GM21717 (cell line): ENCODE results near the gene NOXO1.

ENCODE experiments used
- ATAC-seq: cut with Tn5 transposase; IDR thresholded peaks from one replicate; pipeline ENCODE4 v1.9.1; 2021; ENCODE audit warnings: mild to moderate bottlenecking, moderate library complexity; ENCODE audit not compliant: unreplicated experiment

Gene NOXO1

DNA sequence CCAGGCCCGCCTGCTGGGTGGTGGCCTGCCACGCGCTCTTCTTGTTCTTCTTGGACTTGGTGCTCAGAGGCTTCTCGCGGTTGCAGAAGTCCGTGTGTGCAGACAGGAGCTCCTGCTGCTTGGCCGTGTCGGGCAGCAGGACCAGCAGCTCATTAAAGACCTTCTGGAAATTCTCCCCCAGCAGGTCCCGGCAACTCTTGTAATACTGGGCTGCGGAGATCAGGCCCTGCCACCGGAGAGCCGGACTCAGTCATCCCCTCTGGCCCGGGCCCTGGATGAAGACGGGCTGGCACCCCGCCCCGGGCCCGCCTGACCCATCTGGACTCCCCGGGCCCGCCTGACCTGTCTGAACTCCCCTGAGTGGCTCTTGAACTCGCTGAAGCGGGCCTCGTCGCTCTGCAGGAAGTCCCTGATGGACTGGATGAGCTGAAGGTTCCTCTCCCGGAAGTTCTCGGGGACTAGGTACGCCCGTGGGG lies 17.1 kb upstream of the NOXO1 start:
- no peak for ATAC-seq

GRCh38 chr16:1997494-1998359 lies 16.5 kb upstream of the NOXO1 start:
- no peak for ATAC-seq

GRCh38 chr16:1993731-1994131 lies 12.5 kb upstream of the NOXO1 start:
- no peak for ATAC-seq

GRCh38 chr16:1992704-1993317 lies 11.5 kb upstream of the NOXO1 start:
- ATAC-seq: peak; percentile 0

DNA sequence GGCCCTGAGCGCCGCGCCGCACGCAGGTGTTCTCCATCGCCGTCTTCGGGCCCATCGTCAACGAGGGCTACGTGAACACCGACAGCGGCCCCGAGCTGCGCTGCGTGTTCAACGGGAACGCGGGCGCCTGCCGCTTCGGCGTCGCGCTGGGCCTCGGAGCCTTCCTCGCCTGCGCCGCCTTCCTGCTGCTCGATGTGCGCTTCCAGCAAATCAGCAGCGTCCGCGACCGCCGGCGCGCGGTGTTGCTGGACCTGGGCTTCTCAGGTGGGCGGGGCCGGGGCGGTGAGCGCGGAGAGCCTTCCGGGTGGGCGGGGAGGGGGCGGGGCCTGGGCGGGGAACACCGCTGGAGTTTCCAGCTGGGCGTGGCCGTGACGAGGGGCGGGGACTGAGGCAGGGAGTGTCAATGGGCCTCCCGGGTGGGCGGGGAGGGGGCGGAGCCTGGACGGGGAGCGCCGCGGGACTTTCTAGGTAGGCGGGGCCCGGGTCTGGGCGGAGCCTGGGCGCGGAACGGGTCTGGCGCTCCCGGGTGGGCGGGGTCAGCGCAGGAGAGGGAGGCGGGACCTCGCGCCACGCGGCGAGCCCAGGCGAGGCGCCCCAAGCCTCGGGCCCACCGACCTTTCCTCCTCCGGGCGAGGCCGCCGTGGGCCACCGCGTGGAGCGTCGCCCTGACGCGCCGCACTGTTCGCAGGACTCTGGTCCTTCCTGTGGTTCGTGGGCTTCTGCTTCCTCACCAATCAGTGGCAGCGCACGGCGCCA lies 10.9 kb upstream of the NOXO1 start:
- ATAC-seq: peak; percentile 40

GRCh38 chr16:1991588-1991947 lies 10.3 kb upstream of the NOXO1 start:
- ATAC-seq: no peak

DNA sequence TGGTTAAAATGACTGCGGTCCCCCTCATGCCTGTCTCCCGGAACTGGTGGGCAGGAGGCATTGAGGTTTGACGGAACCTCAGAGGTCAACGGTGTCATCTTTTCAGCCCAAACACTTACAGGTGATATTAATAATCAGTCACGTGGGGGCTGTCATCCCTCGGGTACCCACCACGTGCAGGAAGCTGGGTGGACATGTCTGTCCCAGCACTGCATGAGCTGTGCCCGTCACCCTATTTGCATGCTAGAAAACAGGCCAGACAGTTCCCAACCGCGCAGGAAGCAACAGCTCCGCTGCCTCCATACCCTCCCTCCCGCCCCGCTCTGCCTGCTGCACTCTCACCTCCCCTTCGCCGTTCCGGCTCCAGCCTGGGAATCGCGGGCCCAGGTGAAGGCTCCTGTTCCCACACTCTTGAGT lies 9.9 kb upstream of the NOXO1 start:
- no peak for ATAC-seq

DNA sequence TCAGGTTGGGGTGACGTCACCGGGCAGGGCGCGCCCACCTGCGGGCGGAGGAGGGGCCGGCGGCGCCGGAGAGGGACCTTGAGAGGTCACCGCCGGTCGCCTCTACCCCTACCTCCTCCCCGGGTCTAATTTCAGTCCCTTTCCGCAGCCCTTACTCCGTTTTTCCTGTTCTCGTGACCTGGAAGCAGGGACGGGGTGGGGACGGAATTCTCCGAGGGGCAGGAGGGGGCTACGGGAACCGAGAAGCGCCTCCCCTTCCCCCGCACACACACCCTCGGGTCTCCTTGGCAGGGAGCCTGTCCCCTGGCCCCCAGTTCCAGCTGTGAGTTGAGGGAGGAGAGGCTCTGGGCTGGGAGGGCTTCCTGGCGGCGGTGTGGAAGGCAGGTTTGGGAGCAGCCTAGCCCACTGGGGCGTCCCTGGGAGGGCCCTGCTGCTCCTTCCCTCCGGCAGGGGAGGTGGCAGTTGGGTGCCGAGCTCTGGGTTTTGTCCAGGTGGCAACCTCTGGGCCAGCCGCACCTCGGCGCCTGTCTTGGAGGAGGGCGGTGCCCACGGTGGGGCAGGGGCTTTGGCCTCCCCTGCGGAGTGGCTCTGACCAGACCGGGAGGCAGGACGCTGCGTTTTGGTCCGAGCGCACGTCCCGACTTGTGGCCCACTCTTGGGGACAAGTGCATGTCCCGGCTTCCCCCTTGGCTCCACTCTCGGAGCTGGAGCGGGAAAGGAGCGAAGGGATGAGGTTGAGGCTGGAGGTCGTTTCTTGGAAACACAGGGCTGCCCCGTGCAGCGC lies 9.3 kb upstream of the NOXO1 start:
- no peak for ATAC-seq

DNA sequence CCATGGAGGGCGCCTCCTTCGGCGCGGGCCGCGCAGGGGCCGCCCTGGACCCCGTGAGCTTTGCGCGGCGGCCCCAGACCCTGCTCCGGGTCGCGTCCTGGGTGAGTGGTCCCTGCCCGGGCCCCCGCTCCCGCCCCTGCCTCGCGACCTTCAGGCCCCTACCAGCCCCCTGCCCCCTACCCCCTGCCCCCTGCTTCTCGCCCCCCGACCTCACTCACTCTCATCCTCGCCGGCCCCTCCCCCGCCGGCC lies 8.8 kb upstream of the NOXO1 start:
- no peak for ATAC-seq

DNA sequence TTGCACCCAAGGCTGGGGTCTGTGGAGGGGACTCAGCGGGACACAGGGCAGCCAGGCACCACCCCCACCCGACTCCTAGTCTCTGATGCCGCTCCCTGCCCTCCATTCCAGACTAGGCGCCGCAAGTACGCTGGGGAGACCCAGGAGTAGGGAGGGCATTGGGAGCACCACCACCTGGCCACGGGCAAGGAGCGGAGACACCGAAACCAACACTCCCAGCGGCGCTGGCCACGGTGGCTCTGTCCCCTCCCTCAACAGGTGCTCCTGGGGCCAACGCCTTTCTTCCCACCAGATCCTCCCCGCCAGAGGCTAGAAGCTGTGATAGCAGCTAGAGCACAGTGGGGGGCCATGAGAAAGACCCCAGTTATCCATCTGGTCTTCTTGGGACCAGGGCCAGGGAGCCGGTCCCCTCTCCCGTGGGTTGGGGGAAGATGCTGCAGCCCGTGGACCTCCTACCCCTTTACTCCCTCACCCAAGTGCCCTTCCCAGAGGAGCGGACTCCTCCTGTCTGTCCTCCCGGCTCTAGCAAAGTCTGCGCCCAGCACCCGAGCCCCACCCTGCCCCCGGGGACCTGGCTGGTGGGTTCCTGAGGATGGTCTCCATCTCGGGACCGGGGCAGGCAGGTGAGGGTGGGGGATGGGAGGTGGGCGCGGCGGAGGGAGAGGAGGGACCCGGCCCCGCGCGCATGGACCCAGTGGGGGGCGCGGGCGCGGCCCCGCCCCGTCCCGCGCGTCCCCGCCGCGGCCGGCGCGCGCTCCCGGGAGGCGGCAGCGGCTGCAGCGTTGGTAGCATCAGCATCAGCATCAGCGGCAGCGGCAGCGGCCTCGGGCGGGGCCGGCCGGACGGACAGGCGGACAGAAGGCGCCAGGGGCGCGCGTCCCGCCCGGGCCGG lies 8.2 kb upstream of the NOXO1 start, which contains the start of gene SYNGR3:
Gene SYNGR3 (plus strand): TSS at position 762 of the 892 bp plus-strand sequence. CDS start 133 bp downstream, outside the sequence.
- ATAC-seq: no peak

DNA sequence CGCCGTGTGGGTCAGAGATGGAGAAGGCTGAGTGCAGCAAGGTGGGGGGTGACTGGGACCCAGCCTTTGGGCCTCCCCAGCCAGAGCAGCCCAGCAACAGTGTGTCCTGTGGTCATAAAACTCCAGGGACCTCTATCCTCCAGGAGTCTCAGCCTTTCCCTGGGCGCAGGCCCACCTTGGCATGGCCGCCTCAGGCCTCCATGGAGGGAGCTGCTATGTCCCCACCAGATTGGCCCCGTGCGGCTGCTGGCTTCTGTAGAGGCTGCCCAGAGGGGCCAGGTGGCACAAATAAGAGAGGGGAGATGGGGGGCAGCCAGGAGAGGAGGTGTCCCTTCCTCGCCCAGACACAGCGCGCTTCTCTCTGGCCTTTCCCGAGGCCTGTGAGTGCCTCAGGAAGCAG lies 5.9 kb upstream of the NOXO1 start:
- no peak for ATAC-seq

GRCh38 chr16:1985466-1986150 lies 4.3 kb upstream of the NOXO1 start:
- no peak for ATAC-seq

GRCh38 chr16:1984347-1985225 lies 3.3 kb upstream of the NOXO1 start:
- peak; percentile 6 for ATAC-seq

GRCh38 chr16:1983544-1984346 lies 2.5 kb upstream of the NOXO1 start, which contains the start of gene GFER:
GFER (plus strand) TSS chr16:1984193; CDS start chr16:1984219, 26 bp downstream.
- peak; percentile 50 for ATAC-seq

GRCh38 chr16:1982991-1983543 lies 1.8 kb upstream of the NOXO1 start:
- ATAC-seq: no peak

- no peak for ATAC-seq
Observed at GRCh38 chr16:1982013-1982433, 754 bp upstream of the NOXO1 start.

- no peak for ATAC-seq
Observed at GRCh38 chr16:1980770-1981087, 540 bp downstream of the NOXO1 start.
